NCI-H748 (cell line): ENCODE data around the gene VPS16.

Experiments
- DNase-seq: peaks from one replicate; lab custom pipeline; 2025; ENCODE audit not compliant: unreplicated experiment; lab: John Stamatoyannopoulos, UW

The VPS16 gene

GRCh38 chr20:2833761-2834160 lies 6.8 kb upstream of the VPS16 start:
- no peak for DNase-seq

GRCh38 chr20:2834401-2835110 lies 6.0 kb upstream of the VPS16 start:
- DNase-seq = no peak

DNA sequence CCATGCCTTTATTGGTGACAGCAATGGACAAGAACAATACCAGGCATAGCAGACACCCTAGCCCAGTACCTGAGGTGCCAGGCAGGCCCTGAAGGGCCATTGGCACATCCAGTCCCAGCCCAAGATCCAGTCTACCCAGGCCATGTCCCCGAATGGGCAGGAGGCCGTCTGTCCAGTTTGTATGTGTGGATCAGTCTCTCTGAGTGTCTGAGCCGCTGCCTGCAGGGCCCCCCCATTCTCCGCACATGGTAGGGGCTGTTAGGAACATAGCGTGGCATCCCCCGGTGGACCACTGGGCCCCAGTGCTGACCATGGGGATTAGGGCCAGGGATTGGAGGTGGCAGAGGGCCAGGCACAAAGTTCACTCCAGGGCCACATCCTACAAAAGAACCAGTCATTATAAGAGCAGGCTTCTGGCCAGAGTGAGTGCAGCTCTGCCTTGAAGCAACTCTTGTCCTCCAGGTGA lies 5.2 kb upstream of the VPS16 start:
- DNase-seq = no peak

DNA sequence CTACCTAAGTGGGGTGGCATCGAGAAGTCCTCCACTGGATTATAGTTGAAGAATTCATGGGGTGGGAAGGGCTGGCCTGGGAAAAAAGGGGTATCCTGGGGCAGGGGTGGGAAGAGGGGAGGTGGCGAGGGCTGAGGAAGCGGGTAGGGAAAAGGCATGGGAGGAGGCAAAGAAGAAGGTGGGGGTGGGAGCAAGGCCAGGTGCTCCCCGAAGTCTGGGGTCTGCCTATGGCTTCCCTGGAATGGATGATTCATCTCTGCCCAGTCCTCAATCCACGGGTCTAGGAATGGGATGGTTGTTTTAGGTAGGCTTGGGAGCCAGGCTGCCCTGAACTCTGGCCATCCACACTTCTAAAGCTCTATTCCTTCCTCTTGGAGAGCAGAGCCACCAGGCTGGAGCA lies 4.5 kb upstream of the VPS16 start:
- DNase-seq = no peak

GRCh38 chr20:2837221-2837960 lies 3.2 kb upstream of the VPS16 start:
- no peak for DNase-seq

DNA sequence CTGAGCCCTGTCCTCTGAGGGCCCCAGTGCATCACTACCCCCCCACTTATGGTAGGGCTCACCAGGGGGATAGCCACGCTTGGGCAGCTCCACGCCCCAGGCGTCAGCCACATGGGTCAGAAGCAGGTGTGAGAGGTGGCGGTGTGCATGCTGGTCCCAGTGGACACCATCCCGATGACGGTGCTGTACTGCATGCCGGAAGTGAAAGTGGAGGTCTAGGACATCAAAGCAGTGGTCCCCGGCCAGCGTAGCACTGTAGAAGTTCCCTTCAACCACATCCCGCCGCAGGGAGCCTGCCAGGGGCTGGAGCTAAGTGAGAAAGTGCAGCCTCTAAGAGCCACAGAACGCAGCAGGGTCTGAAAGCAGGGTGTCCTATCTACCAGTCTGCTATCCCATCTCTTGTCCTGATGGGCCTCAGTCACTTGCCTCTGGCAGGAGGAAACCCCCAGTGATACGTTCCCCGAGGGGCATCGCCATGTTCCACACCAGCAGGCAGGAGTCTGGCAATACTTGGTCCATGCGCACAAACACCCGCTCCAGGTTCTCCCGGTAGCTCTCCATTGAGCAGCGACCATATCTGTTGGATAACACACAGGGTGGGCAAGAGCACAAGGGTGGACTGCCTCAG lies 2.3 kb upstream of the VPS16 start:
- no peak for DNase-seq

DNA sequence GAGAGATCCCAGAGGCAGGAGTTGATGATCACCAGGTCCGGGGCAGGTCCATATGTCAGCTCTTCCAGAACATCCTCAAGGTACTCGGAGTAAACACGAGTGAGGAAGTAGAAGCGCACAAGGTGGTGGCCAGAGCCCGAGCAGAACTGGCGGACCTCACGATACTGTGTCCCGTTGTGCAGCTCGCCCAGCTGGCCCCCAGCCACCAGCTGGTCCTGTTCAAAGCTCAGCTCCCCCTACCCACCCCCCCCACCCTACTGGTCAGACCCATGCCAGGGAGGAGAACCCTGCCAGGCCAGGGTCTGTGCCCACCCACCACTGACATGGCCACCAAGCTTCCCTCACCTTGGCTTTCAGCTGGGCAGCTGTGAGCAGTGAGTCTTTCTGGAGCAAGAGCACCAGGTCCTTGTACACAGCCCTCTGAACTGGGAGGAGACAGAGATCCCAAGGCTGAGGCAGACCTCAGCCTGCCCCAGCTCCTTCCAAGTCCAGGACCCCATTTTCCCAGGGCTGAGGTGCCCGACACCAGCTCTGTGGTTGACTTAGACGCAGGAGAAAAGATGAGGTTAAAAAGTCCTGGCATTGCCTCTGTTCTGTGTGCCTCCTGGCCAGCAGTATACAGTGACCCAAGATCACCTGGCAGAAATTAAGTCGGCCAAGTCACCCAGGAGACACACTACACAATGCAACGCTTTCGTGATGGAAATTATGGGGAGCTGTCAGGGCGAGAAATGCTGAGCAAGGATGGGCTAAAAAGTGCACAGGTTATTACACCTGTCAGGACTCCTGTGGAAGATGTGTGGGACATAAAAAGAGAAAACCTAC lies 1.5 kb upstream of the VPS16 start:
- DNase-seq = no peak

- DNase-seq = no peak
Measured at GRCh38 chr20:2839732-2840137, 810 bp upstream of the VPS16 start.

DNA sequence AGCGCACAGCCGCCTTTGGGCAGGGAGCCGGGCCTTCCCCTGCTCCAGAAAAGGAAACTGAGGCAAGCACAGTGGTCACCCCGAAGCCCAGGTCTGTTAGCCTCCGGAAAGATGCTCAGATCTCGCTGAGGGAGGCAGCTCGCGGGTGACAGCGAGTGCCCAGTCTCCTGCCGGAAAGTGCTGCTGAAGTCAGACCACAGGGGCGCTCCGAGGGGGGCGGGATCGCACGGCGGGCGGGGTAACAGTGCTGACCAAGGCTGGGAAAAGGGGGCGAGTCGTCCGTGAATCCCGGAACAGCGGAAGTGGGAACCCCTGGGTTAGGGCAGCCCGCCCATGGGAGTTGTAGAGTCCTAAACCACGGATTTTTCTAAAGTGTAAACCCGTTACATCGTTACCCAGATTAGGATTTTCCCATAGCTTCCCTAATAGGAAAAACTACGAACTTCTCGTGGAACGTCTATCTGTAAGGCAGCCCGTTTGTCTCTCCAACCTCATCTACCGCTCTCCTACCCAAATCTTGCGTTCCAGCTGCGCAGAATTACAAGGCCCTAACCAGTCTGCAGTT lies 504 bp downstream of the VPS16 start:
- DNase-seq = peak; percentile 59

- no peak for DNase-seq
Measured at GRCh38 chr20:2845607-2846006, 5.1 kb downstream of the VPS16 start.

GRCh38 chr20:2846698-2847097 lies 6.2 kb downstream of the VPS16 start:
- DNase-seq = no peak

DNA sequence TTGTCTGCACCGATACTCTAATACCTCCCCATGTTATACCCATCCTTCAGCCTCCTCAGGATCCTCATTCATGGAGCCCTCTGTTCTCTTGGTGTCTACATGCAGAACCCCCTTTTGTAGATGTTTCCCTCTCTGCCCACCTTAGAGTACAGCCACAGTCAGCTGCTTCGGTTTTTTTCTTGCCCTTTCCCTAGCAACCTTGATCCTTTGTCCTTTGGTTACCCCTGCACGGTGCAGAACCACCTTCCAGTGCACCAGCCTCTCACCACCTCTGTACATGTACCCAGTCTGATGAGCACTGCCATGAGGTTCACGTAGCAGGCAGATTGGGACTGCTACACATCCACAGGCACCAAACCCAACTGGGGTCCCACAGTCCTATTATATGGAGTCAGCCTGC lies 7.3 kb downstream of the VPS16 start:
- DNase-seq = no peak

DNA sequence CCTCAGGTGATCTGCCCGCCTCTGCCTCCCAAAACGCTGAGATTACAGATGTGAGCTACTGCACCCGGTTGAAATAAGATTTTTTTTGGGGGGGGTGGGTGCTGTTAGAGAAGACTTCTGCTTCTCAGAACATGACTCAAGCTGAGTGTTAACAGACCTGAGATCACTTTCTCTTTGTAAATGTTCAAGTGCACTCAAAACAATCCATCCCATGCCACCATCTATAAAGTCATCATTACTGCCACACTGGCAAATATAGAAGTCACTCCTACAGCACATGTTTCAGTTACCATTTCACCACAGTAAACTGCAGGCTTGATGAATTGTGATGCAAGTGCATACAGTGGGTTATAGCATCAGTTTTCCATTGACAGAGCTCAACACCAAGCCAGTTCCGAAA lies 9.0 kb downstream of the VPS16 start:
- no peak for DNase-seq

GRCh38 chr20:2851086-2851485 lies 10.5 kb downstream of the VPS16 start:
- DNase-seq = no peak

DNA sequence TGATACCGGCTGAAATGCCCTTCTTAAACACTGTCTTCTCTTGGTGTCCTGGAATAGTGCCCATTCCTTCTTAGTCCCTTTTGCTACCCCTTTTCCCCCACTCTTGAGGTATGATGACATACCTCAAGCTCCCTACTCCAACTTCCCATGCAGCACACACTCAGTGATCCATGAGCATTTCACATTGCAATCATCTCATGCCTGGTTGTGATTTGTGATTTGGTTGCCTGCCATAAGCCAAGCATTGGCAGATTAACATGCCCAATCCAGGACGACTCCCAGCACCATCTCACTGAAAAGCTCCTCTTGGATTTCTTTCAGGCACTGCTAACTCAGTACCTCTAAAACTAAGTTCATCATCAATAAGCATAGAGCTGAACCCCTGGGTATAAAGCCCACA lies 18.0 kb downstream of the VPS16 start:
- DNase-seq = no peak

- no peak for DNase-seq
Measured at GRCh38 chr20:2859330-2860121, 19.0 kb downstream of the VPS16 start.

GRCh38 chr20:2864626-2865025 lies 24.1 kb downstream of the VPS16 start:
- DNase-seq = no peak

DNA sequence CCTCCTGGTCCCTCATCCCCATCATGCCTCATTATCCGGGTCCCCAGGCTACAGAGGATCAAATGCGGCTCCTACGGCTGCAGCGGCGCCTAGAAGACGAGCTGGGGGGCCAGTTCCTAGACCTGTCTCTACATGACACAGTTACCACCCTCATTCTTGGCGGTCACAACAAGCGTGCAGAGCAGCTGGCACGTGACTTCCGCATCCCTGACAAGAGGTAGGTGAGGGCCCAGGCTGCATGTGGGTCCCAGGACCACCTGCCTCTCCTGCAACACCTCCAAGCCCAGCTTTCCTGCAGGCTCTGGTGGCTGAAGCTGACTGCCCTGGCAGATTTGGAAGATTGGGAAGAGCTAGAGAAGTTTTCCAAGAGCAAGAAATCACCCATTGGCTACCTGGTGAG lies 24.6 kb downstream of the VPS16 start:
- DNase-seq = no peak

DNA sequence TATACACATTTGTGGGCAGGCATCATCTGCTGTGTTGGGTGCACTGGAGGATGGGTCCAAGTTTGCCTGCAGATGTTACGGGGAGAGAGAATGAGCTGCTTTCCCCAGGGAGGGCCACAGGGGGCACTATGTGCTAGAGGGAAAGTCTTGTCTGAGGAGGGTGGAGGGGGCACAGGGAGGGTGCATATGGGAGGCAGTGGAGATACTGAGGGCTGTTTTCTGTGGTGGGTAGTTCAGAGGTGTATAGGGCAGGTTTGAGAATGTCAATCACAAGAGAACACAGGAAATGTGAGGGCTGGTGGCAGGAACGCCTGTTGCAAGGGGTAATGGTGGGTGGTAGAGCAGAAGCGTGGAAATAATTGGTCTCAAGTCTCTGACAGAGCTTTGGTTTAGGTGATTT lies 25.1 kb downstream of the VPS16 start:
- DNase-seq = no peak

DNA sequence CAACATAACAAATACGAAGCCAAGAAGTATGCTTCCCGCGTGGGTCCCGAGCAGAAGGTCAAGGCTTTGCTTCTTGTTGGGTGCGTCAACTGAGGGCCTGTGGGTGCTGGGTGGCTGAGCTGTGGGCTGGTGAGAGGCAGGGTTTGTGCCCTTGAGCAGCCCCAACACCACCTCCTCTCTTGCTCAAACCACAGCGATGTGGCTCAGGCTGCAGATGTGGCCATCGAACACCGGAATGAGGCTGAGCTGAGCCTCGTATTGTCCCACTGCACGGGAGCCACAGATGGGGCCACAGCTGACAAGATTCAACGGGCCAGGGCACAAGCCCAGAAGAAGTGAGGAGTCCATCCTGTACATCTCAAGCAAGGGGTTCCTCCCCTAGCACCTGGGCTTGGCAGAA lies 25.7 kb downstream of the VPS16 start:
- DNase-seq = no peak
